Adrenal gland (tissue), 12 donors: ENCODE results near the gene OR5K2. TPM values are rescaled to one million over a fixed set of nuclear protein-coding genes. Genes with fewer than 3 reads are reported as not detected.

Experiments
- DNase-seq, 7 donors: peaks; one replicate each; pipeline ENCODE4 v3.0.0-alpha.2; 2019 to 2020
- H3K27ac ChIP-seq, 5 donors: fragments of 200-600 bp; sonication (generic) in 4 of 5; 1 replicate in 3 of 5; 2 replicates in 2 of 5; pipeline versions ENCODE4 v1.5.1 to v1.8.0; 2016 to 2020; ENCODE audit warnings: mild to moderate bottlenecking in 1 of 5
- H3K27me3 ChIP-seq: fragments of 200-600 bp; 2 replicates; pipeline ENCODE4 v1.8.0; 2021
- H3K36me3 ChIP-seq, 2 donors: fragments of 200-600 bp; replicated peaks in 1 of 2; 1 replicate in 1 of 2; 2 replicates in 1 of 2; pipeline versions ENCODE4 v1.5.1 to v1.8.0; 2018 to 2022
- H3K4me1 ChIP-seq, 2 donors: fragments of 200-600 bp; replicated peaks in 1 of 2; 1 replicate in 1 of 2; 2 replicates in 1 of 2; pipeline versions ENCODE4 v1.5.1 to v1.8.0; 2018 to 2021
- H3K4me3 ChIP-seq, 4 donors: fragments of 200-600 bp; sonication (generic) in 3 of 4; one replicate each; pipeline ENCODE4 v1.5.1; 2016 to 2018
- H3K9me3 ChIP-seq, 3 donors: fragments of 200-600 bp; sonication (generic) in 1 of 3; replicated peaks in 1 of 3; 1 replicate in 2 of 3; 2 replicates in 1 of 3; pipeline versions ENCODE4 v1.5.1 to v1.8.0; 2016 to 2021
- CTCF ChIP-seq, 6 experiments: fragments of 450-650 bp in 4 of 6; fragments of 200-600 bp in 2 of 6; sonication (generic) in 1 of 6; IDR thresholded peaks; 1 replicate in 5 of 6; 2 replicates in 1 of 6; pipeline versions ENCODE4 v1.5.1 to v1.8.0; 2016 to 2021; ENCODE audit warnings: antibody characterized with exemption in 6 of 6, mild to moderate bottlenecking in 2 of 6, moderate library complexity in 1 of 6
- POLR2A ChIP-seq, 2 donors: fragments of 450-650 bp; IDR thresholded peaks; one replicate each; pipeline ENCODE4 v1.6.1; 2017; ENCODE audit warnings: antibody characterized with exemption in 2 of 2, mild to moderate bottlenecking in 2 of 2, moderate library complexity in 1 of 2
- WGBS, 4 donors: extraction: QIAGEN DNeasy Blood & Tissue Kit in 2 of 4; methylation state at CpG; one replicate each; pipeline versions ENCODE4 v1.1.5 to v1.1.7; 2013 to 2017; 5-methylcytosine and 5-hydroxymethylcytosine counted together
- intact Hi-C, 2 donors: fragments of 100-400 bp; cut with DNase I; formaldehyde crosslinking; loops; one replicate each; pipeline versions ENCODE4 v1.14.1 to v1.15.0; 2022 to 2023
- polyA plus RNA-seq, 3 donors: library from polyadenylated mRNA; stranded (reverse); fragments of 200-250 nt in 2 of 3; fragments of 350-450 nt in 1 of 3; fragmentation: Illumina TruSeq in 1 of 3; extraction: RNeasy Lipid Tissue Mini Kit (QIAGEN cat#74804) in 1 of 3; gene quantifications; one replicate each; pipeline ENCODE4 v1.2.3, GENCODE V29; 2013 to 2014
- total RNA-seq, 9 donors: library from RNA; depleted of rRNA in 4 of 9; stranded (reverse); fragments of >200 nt in 4 of 9; fragments of 120-200 nt in 1 of 9; fragmentation: NEBNext Ultra II Directional in 1 of 9; extraction: Animal tissue kit (Norgen Biotek cat#: 25700) in 1 of 9; gene quantifications; one replicate each; pipeline versions ENCODE4 v1.1.0 to v1.2.4, GENCODE V29; 2013 to 2023
- donor health status: healthy with polysubstance abuse.
- donor health status: Bipolar disorder and iron deficiency.
- donor health status: DM: yes; HTN: yes; CAD: no.
- donor health status: DM: no; HTN: no; CAD: no.
- donor health status: DM: no; HTN: no; CAD: no.
- donor health status: DM: yes; HTN: yes; CAD: no.

OR5K2 gene
- total and polyA plus RNA-seq, 12 donors: not detected

GRCh38 chr3:98454929-98455328, 42.6 kb upstream of the OR5K2 start:
- TF ChIP-seq CTCF (IDR thresholded peaks at IDR 0.05) (no peak), POLR2A (IDR thresholded peaks at IDR 0.05) (no peak)
- no peaks in the 10 kb centered on the region for H3K9me3 ChIP-seq
- WGBS, 4 donors: 82 to 96% (median 91%) methylated on average over 1 of the region's 1 CpG
- no peak for DNase-seq
- no peak overlapping the region for H3K4me3 ChIP-seq
- no peak overlapping the region for H3K27ac ChIP-seq
- H3K27me3 ChIP-seq: no peaks in the 10 kb centered on the region
- intact Hi-C loops: no loop called here
- no peaks in the 10 kb centered on the region for H3K4me1 ChIP-seq
- H3K36me3 ChIP-seq: no peaks in the 10 kb centered on the region

- 85 to 92% (median 88%) methylated on average over 2 of the region's 2 CpGs for WGBS, 4 donors
- TF ChIP-seq POLR2A (IDR thresholded peaks at IDR 0.05) (no peak), CTCF (IDR thresholded peaks at IDR 0.05) (no peak)
Measured at GRCh38 chr3:98457543-98457942, 39.9 kb upstream of the OR5K2 start.

GRCh38 chr3:98460220-98460619, 37.3 kb upstream of the OR5K2 start:
- Histone ChIP-seq H3K9me3 (no peaks in the 10 kb centered on the region), H3K4me1 (no peaks in the 10 kb centered on the region), H3K27ac (no peak overlapping the region), H3K4me3 (no peak overlapping the region), H3K27me3 (no peaks in the 10 kb centered on the region), H3K36me3 (no peaks in the 10 kb centered on the region)
- DNase-seq: no peak
- intact Hi-C loops: no loop called here
- TF ChIP-seq POLR2A (IDR thresholded peaks at IDR 0.05): no peak
- TF ChIP-seq CTCF (IDR thresholded peaks at IDR 0.05): no peak

More at GRCh38 chr3:98457543-98457942, 39.9 kb upstream of the OR5K2 start:
- H3K36me3 ChIP-seq: no peaks in the 10 kb centered on the region
- intact Hi-C loops: no loop called here
- no peaks in the 10 kb centered on the region for H3K27me3 ChIP-seq
- DNase-seq: no peak
- H3K9me3 ChIP-seq: no peaks in the 10 kb centered on the region
- H3K4me1 ChIP-seq: no peaks in the 10 kb centered on the region
- no peak overlapping the region for H3K4me3 ChIP-seq
- H3K27ac ChIP-seq: no peak overlapping the region

GRCh38 chr3:98462901-98463300, 34.6 kb upstream of the OR5K2 start, which contains the start of gene OR5K1:
Gene OR5K1 (plus strand): TSS chr3:98463201. CDS start chr3:98469577, 6,376 bp downstream.
- no peaks in the 10 kb centered on the region for H3K27me3 ChIP-seq
- no peak within 1 kb of the TSS for H3K27ac ChIP-seq
- 54 to 67% (median 66%) methylated on average over 1 of the region's 1 CpG for WGBS, 4 donors
- no peaks in the 10 kb centered on the region for H3K9me3 ChIP-seq
- no peaks in the 10 kb centered on the region for H3K36me3 ChIP-seq
- TF ChIP-seq POLR2A (IDR thresholded peaks at IDR 0.05) (no peak), CTCF (IDR thresholded peaks at IDR 0.05) (no peak)
- H3K4me3 ChIP-seq: no peak within 1 kb of the TSS
- DNase-seq: no peak
- intact Hi-C loops: no loop called here
- no peaks in the 10 kb centered on the region for H3K4me1 ChIP-seq
